ENCODE measurements around the gene RIPOR1. TPM values are rescaled to one million over a fixed set of nuclear protein-coding genes. Genes with fewer than 3 reads are reported as not detected.

Gene RIPOR1
- total RNA-seq, 1 experiment from 2014 or later = 82.2 TPM

- TF ChIP-seq POLR2AphosphoS5 (IDR thresholded peaks at IDR 0.05; ENCODE audit: low read depth, low read length) (no peak), CTCF (IDR thresholded peaks at IDR 0.05) (no peak), SIN3A (IDR thresholded peaks at IDR 0.05; ENCODE audit: borderline replicate concordance, insufficient read depth, low read depth, low read length) (no peak), TCF7L2 (IDR thresholded peaks at IDR 0.05; ENCODE audit: low read depth, low read length) (no peak)
- TF ChIP-seq, protein P1, sequence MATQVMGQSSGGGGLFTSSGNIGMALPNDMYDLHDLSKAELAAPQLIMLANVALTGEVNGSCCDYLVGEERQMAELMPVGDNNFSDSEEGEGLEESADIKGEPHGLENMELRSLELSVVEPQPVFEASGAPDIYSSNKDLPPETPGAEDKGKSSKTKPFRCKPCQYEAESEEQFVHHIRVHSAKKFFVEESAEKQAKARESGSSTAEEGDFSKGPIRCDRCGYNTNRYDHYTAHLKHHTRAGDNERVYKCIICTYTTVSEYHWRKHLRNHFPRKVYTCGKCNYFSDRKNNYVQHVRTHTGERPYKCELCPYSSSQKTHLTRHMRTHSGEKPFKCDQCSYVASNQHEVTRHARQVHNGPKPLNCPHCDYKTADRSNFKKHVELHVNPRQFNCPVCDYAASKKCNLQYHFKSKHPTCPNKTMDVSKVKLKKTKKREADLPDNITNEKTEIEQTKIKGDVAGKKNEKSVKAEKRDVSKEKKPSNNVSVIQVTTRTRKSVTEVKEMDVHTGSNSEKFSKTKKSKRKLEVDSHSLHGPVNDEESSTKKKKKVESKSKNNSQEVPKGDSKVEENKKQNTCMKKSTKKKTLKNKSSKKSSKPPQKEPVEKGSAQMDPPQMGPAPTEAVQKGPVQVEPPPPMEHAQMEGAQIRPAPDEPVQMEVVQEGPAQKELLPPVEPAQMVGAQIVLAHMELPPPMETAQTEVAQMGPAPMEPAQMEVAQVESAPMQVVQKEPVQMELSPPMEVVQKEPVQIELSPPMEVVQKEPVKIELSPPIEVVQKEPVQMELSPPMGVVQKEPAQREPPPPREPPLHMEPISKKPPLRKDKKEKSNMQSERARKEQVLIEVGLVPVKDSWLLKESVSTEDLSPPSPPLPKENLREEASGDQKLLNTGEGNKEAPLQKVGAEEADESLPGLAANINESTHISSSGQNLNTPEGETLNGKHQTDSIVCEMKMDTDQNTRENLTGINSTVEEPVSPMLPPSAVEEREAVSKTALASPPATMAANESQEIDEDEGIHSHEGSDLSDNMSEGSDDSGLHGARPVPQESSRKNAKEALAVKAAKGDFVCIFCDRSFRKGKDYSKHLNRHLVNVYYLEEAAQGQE (IDR thresholded peaks at IDR 0.05; ENCODE audit: insufficient read depth in 1 of 2, low read depth in 2 of 2, low read length in 1 of 2) = no peak
- in situ Hi-C loops (cut with HindIII; ENCODE audit: low pct_unique_long_range_greater_than_20kb, low sequenced_read_pairs) (no loop called here), intact Hi-C loops (cut with micrococcal nuclease; ENCODE audit: unreplicated experiment) (no loop called here)
- Histone ChIP-seq H3K27me3 (ENCODE audit: control insufficient read depth, insufficient read depth, low read length) (no peaks in the 10 kb centered on the region), H3K36me3 (ENCODE audit: control insufficient read depth, insufficient read depth, low read length) (no peaks in the 10 kb centered on the region), H3K4me1 (ENCODE audit: control insufficient read depth, insufficient read depth, low read length) (no peaks in the 10 kb centered on the region; the same call in 1 of the 2 replicates), H3K9me3 (ENCODE audit: control insufficient read depth, insufficient read depth, low read depth, low read length) (no peaks in the 10 kb centered on the region), H3K4me3 (ENCODE audit: low read depth in 2 of 2, low read length in 2 of 2) (no peak overlapping the region), H3K27ac (ENCODE audit: low read length) (no peak overlapping the region)
- DNase-seq (ENCODE audit: low read depth, low spot score) (no peak), ATAC-seq (0 out of 2 replicates have a peak, but pooled peaks have one; percentile 49)
- no TSS peak for BruUV-seq (replicated peaks)
- ChIA-PET CTCF (interaction anchor here (1.2 to 1.4 kb wide), 2 partner anchors 9 to 35 kb away, joined by 5 to 8 read pairs; no protein-coding TSS in a partner anchor), POLR2A (no interaction called here)
These were observed 27.2 kb downstream of the RIPOR1 start for GRCh38 chr16:67555795-67556212.

GRCh38 chr16:67558859-67559258, 30.2 kb downstream of the RIPOR1 start:
- peaks cover 3% of the 10 kb centered on the region for H3K4me1 ChIP-seq (ENCODE audit: control insufficient read depth, insufficient read depth, low read length)
- ATAC-seq (no peak), DNase-seq (ENCODE audit: low read depth, low spot score) (no peak)
- ChIA-PET CTCF (no interaction called here), POLR2A (no interaction called here)
- no peak overlapping the region for H3K27ac ChIP-seq (ENCODE audit: low read length)
- H3K9me3 ChIP-seq (ENCODE audit: control insufficient read depth, insufficient read depth, low read depth, low read length) = no peaks in the 10 kb centered on the region
- H3K27me3 ChIP-seq (ENCODE audit: control insufficient read depth, insufficient read depth, low read length) = no peaks in the 10 kb centered on the region
- in situ Hi-C loops (cut with HindIII; ENCODE audit: low pct_unique_long_range_greater_than_20kb, low sequenced_read_pairs) (no loop called here), intact Hi-C loops (cut with micrococcal nuclease; ENCODE audit: unreplicated experiment) (no loop called here)
- no peak for TF ChIP-seq CTCF (IDR thresholded peaks at IDR 0.05)
- TF ChIP-seq SIN3A (IDR thresholded peaks at IDR 0.05; ENCODE audit: borderline replicate concordance, insufficient read depth, low read depth, low read length) = no peak
- TF ChIP-seq, protein P1 (IDR thresholded peaks at IDR 0.05; ENCODE audit: insufficient read depth in 1 of 2, low read depth in 2 of 2, low read length in 1 of 2) = no peak
- no peak for TF ChIP-seq TCF7L2 (IDR thresholded peaks at IDR 0.05; ENCODE audit: low read depth, low read length)
- TF ChIP-seq POLR2AphosphoS5 (IDR thresholded peaks at IDR 0.05; ENCODE audit: low read depth, low read length) = no peak
- peaks cover 5% of the 10 kb centered on the region; the same call in 1 of the 2 replicates for H3K36me3 ChIP-seq (ENCODE audit: control insufficient read depth, insufficient read depth, low read length)
- no TSS peak for BruUV-seq (replicated peaks)
- H3K4me3 ChIP-seq (ENCODE audit: low read depth in 2 of 2, low read length in 2 of 2) = no peak overlapping the region
